ENCODE measurements around the gene CCDC7.
"Not testable (repeated sequence)": the region's sequence is repeated elsewhere in the genome, so short reads cannot be mapped to it uniquely, and the experiment has no call there.

The CCDC7 gene

GRCh38 chr10:32489158-32489557 is 43.2 kb downstream of the CCDC7 start:
- TF ChIP-seq, protein P1, sequence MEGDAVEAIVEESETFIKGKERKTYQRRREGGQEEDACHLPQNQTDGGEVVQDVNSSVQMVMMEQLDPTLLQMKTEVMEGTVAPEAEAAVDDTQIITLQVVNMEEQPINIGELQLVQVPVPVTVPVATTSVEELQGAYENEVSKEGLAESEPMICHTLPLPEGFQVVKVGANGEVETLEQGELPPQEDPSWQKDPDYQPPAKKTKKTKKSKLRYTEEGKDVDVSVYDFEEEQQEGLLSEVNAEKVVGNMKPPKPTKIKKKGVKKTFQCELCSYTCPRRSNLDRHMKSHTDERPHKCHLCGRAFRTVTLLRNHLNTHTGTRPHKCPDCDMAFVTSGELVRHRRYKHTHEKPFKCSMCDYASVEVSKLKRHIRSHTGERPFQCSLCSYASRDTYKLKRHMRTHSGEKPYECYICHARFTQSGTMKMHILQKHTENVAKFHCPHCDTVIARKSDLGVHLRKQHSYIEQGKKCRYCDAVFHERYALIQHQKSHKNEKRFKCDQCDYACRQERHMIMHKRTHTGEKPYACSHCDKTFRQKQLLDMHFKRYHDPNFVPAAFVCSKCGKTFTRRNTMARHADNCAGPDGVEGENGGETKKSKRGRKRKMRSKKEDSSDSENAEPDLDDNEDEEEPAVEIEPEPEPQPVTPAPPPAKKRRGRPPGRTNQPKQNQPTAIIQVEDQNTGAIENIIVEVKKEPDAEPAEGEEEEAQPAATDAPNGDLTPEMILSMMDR (IDR thresholded peaks at IDR 0.05; ENCODE audit: low read depth, low read length) = no peak
- H3K4me3 ChIP-seq (ENCODE audit: low read depth, low read length) = no peak overlapping the region

DNA sequence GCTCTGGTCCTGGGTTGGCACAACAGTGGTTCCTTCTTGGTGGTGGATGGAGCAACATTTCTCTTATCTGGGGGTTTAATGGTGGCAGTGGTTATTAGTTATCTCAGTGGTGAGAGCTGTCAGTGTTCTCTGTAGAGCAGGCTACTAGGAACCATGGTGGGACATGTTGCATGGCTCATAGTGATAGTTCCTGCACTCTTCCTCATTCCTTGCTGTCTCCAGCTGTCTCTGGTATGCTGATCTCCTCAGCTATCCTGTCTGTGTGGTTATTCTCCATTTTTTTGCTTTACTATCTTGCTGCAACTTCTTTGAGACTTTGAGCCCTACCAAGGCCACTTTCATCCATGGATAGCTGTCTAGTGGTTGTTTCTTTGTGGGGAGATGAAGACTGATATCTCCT is 44.0 kb downstream of the CCDC7 start:
- H3K4me3 ChIP-seq (ENCODE audit: low read depth, low read length) = no peak overlapping the region
- TF ChIP-seq, protein P1 (IDR thresholded peaks at IDR 0.05; ENCODE audit: low read depth, low read length) = no peak

DNA sequence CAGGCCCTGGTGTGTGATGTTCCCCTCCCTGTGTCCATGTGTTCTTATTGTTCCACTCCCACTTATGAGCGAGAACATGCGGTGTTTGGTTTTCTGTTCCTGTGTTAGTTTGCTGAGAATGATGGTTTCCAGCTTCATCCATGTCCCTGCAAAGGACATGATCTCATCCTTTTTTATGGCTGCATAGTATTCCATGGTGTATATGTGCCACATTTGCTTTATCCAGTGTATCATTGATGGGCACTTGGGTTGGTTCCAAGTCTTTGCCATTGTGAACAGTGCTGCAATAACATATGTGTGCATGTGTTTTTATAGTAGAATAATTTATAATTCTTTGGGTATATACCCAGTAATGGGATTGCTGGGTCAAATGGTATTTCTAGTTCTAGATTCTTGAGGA is 48.6 kb downstream of the CCDC7 start:
- H3K4me3 ChIP-seq (ENCODE audit: low read depth, low read length) = not testable (repeated sequence)

GRCh38 chr10:32500136-32500535 is 54.2 kb downstream of the CCDC7 start:
- H3K4me3 ChIP-seq (ENCODE audit: low read depth, low read length) = not testable (repeated sequence)

DNA sequence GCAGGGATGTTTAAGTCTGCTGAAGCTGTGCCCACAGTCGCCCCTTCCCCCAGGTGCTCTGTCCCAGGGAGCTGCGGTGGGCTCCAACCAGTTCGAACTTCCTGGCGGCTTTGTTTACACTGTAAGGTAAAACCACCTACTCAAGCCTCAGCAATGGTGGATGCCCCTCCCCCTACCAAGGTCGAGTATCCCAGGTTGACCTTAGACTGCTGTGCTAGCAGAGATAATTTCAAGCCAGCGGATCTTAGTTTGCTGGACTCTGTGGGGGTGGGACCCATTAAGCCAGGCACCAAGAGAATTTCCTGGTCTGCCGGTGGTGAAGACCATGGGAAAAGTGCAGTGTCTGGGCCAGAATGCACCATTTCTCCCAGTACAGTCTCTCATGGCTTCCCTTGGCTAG is 56.0 kb downstream of the CCDC7 start:
- H3K4me3 ChIP-seq (ENCODE audit: low read depth, low read length) = no peak overlapping the region
- TF ChIP-seq, protein P1 (IDR thresholded peaks at IDR 0.05; ENCODE audit: low read depth, low read length) = no peak

DNA sequence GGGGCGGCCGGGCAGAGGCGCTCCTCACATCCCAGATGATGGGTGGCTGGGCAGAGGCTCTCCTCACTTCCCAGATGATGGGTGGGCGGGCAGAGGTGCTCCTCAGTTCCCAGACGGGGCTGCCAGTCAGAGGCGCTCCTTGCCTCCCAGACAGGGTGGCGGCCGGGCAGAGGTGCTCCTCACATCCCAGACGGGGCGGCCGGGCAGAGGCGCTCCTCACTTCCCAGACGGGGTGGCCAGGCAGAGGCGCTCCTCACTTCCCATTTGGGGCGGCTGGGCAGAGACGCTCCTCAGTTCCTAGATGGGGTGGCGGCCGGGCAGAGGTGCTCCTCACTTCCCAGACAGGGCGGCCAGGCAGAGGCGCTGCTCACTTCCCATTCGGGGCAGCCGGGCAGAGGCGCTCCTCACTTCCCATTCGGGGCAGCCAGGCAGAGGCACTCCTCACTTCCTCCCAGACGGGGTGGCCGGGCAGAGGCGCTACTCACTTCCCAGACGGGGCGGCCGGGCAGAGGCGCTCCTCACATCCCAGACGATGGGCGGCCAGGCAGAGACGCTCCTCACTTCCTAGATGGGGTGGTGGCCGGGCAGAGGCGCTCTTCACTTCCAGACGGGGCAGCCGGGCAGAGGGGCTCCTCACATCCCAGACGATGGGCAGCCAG is 60.0 kb downstream of the CCDC7 start:
- H3K4me3 ChIP-seq (ENCODE audit: low read depth, low read length) = not testable (repeated sequence)

DNA sequence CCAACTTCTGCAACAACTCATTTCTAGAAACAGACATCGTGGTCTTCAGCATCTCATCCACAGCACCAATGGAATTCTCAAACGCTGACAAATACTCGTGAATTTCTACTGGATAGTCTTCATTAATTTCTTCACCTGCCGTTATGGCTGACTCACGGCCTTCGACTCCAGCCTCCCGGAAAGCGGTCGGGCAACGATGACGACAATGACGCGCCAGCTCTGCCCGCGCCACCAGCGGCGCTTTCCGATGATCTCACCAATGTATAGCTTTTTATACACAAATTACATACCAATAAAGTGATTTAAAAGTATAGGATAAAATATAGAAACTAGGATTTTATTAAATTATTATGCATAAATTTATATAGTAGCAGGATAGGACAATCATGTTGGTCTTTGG is 65.7 kb downstream of the CCDC7 start:
- TF ChIP-seq, protein P1 (IDR thresholded peaks at IDR 0.05; ENCODE audit: low read depth, low read length) = no peak

GRCh38 chr10:32516567-32517495 is 70.9 kb downstream of the CCDC7 start:
- TF ChIP-seq, protein P1 (IDR thresholded peaks at IDR 0.05; ENCODE audit: low read depth, low read length) = no peak
- H3K4me3 ChIP-seq (ENCODE audit: low read depth, low read length) = no peak overlapping the region

More for the DNA sequence above, 65.7 kb downstream of the CCDC7 start:
- H3K4me3 ChIP-seq (ENCODE audit: low read depth, low read length) = no peak overlapping the region
